Psoas muscle (tissue), 8 donors: ENCODE results near the gene EHD1. TPM values are rescaled to one million over a fixed set of nuclear protein-coding genes. Genes with fewer than 3 reads are reported as not detected.

Experiments used
- ATAC-seq, 4 donors: fragments of 200-7000 bp; cut with Tn5 transposase; one replicate each; pipeline ENCODE4 v1.9.1; 2020; ENCODE audit warnings: moderate library complexity in 3 of 4, mild to moderate bottlenecking in 2 of 4
- DNase-seq, 2 donors: peaks; one replicate each; pipeline ENCODE4 v3.0.0-alpha.2; 2020
- H3K27ac ChIP-seq: fragments of 200-600 bp; one replicate; pipeline ENCODE4 v1.8.0; 2022
- H3K27me3 ChIP-seq, 3 donors: fragments of 200-600 bp in 1 of 3; one replicate each; pipeline versions ENCODE4 v1.6.1 to v1.8.0; 2013 to 2022; ENCODE audit warnings: low read length in 2 of 3, mild to moderate bottlenecking in 2 of 3, moderate library complexity in 1 of 3; ENCODE audit not compliant: insufficient read depth in 3 of 3
- H3K36me3 ChIP-seq, 2 donors: fragments of 200-600 bp in 1 of 2; one replicate each; pipeline versions ENCODE4 v1.6.1 to v1.8.0; 2013 to 2022; ENCODE audit warnings: low read depth in 1 of 2, mild to moderate bottlenecking in 1 of 2, moderate library complexity in 1 of 2; ENCODE audit not compliant: insufficient read depth in 1 of 2
- H3K4me1 ChIP-seq: fragments of 200-600 bp; one replicate; pipeline ENCODE4 v1.8.0; 2022
- H3K4me3 ChIP-seq: fragments of 200-600 bp; one replicate; pipeline ENCODE4 v1.8.0; 2022; ENCODE audit warnings: mild to moderate bottlenecking
- H3K9me3 ChIP-seq: fragments of 200-600 bp; one replicate; pipeline ENCODE4 v1.8.0; 2022
- WGBS, 3 donors: extraction: QIAGEN DNeasy Blood & Tissue Kit; methylation state at CpG; one replicate each; pipeline versions ENCODE4 v1.1.6 to v1.1.7; 2013; 5-methylcytosine and 5-hydroxymethylcytosine counted together
- intact Hi-C, 2 donors: fragments of 100-400 bp; cut with DNase I; formaldehyde crosslinking; loops; one replicate each; pipeline versions ENCODE4 v1.11.0 to v1.14.2; 2022
- polyA plus RNA-seq, 3 donors: library from polyadenylated mRNA; stranded (reverse); fragments of 200-250 nt; gene quantifications; one replicate each; pipeline ENCODE4 v1.2.3, GENCODE V29; 2013
- total RNA-seq, 4 donors: library from RNA; stranded (reverse); fragmentation: NEBNext Ultra II Directional in 2 of 4; extraction: Animal tissue kit (Norgen Biotek cat#: 25700) in 2 of 4; gene quantifications; one replicate each; pipeline versions ENCODE4 v1.2.1 to v1.2.4, GENCODE V29; 2021 to 2023
- TF ChIP-seq, protein P1 (sequence below): fragments of 200-600 bp; IDR thresholded peaks from one replicate; pipeline ENCODE4 v1.8.0; 2022; ENCODE audit warnings: antibody characterized with exemption
- donor health status: healthy with polysubstance abuse.
- donor health status: DM: no; HTN: no; CAD: no; lungs with moderate emphysema.
- donor health status: Bipolar disorder and iron deficiency.
- donor health status: healthy.
- donor health status: DM: yes; HTN: yes; CAD: no.
- donor health status: DM: no; HTN: no; CAD: no.
- donor health status: DM: no; HTN: no; CAD: no.
- donor health status: DM: yes; HTN: yes; CAD: no.

EHD1 gene
- total and polyA plus RNA-seq, 7 donors = 23.5 to 174 (median 58.8) TPM

GRCh38 chr11:64814712-64815187 is 63.7 kb downstream of the EHD1 start:
- DNase-seq = no peak

GRCh38 chr11:64813826-64814225 is 64.6 kb downstream of the EHD1 start:
- ATAC-seq (no peak), DNase-seq (no peak)
- Histone ChIP-seq H3K4me3 (no peak overlapping the region), H3K9me3 (no peaks in the 10 kb centered on the region), H3K27me3 (no peaks in the 10 kb centered on the region), H3K4me1 (peaks cover 9% of the 10 kb centered on the region), H3K36me3 (peaks cover 0 to under 1% of the 10 kb centered on the region in 2 donors), H3K27ac (no peak overlapping the region)
- intact Hi-C loops = no loop called here
- WGBS, 3 donors = 86 to 87% (median 87%) methylated on average over 5 of the region's 5 CpGs
- TF ChIP-seq, protein P1, sequence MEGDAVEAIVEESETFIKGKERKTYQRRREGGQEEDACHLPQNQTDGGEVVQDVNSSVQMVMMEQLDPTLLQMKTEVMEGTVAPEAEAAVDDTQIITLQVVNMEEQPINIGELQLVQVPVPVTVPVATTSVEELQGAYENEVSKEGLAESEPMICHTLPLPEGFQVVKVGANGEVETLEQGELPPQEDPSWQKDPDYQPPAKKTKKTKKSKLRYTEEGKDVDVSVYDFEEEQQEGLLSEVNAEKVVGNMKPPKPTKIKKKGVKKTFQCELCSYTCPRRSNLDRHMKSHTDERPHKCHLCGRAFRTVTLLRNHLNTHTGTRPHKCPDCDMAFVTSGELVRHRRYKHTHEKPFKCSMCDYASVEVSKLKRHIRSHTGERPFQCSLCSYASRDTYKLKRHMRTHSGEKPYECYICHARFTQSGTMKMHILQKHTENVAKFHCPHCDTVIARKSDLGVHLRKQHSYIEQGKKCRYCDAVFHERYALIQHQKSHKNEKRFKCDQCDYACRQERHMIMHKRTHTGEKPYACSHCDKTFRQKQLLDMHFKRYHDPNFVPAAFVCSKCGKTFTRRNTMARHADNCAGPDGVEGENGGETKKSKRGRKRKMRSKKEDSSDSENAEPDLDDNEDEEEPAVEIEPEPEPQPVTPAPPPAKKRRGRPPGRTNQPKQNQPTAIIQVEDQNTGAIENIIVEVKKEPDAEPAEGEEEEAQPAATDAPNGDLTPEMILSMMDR = no peak

More at GRCh38 chr11:64814712-64815187, 63.7 kb downstream of the EHD1 start:
- TF ChIP-seq, protein P1 = no peak
- H3K4me1 ChIP-seq = peaks cover 3% of the 10 kb centered on the region
- H3K9me3 ChIP-seq = no peaks in the 10 kb centered on the region
- no peaks in the 10 kb centered on the region for H3K27me3 ChIP-seq
- no peak overlapping the region for H3K27ac ChIP-seq
- no peak overlapping the region for H3K4me3 ChIP-seq
- H3K36me3 ChIP-seq = no peaks in the 10 kb centered on the region
- 40 to 51% (median 50%) methylated on average over 7 of the region's 7 CpGs for WGBS, 3 donors
- no peak for ATAC-seq
- intact Hi-C loops = no loop called here

- H3K36me3 ChIP-seq = peaks cover 0 to 28% of the 10 kb centered on the region in 2 donors
- intact Hi-C loops = loop anchor here in 1 of 2 donors (1.0 kb wide), 1 partner anchor 67 kb away; the partner anchor contains the start of gene EHD1
- H3K4me1 ChIP-seq = peaks cover 9% of the 10 kb centered on the region
- peak overlapping the region; percentile 76 for H3K4me3 ChIP-seq
- DNase-seq = no peak
- peak; percentile 1 to 35 (median 4) for ATAC-seq
- no peaks in the 10 kb centered on the region for H3K27me3 ChIP-seq
- H3K27ac ChIP-seq = peak overlapping the region; percentile 54
- no peaks in the 10 kb centered on the region for H3K9me3 ChIP-seq
- TF ChIP-seq, protein P1 = no peak
- WGBS, 3 donors = 44 to 50% (median 49%) methylated on average over 17 of the region's 17 CpGs
These were observed 67.5 kb downstream of the EHD1 start for GRCh38 chr11:64810891-64811272.

GRCh38 chr11:64810271-64810890 is 68.0 kb downstream of the EHD1 start, which contains the start of gene MEN1:
MEN1 (minus strand) TSS chr11:64810551; CDS start chr11:64810109, 442 bp downstream.
- TF ChIP-seq, protein P1 = no peak
- H3K36me3 ChIP-seq = peaks cover 0 to 33% of the 10 kb centered on the region in 2 donors
- peak within 1 kb of the TSS; percentile 76 for H3K4me3 ChIP-seq
- H3K4me1 ChIP-seq = peaks cover 9% of the 10 kb centered on the region
- DNase-seq (peak; percentile 96 to 98), ATAC-seq (peak; percentile 98 to 99 (median 98))
- no peaks in the 10 kb centered on the region for H3K9me3 ChIP-seq
- H3K27ac ChIP-seq = peak within 1 kb of the TSS; percentile 54
- H3K27me3 ChIP-seq = no peaks in the 10 kb centered on the region
- WGBS, 3 donors = 0% methylated on average over 42 to 46 of the region's 46 CpGs
- intact Hi-C loops = loop anchor here in 1 of 2 donors (1.0 kb wide), 1 partner anchor 68 kb away; the partner anchor contains the start of gene EHD1
